HG03066 (cell line): ENCODE measurements around the gene OAS1.

Experiments used
- ATAC-seq: cut with Tn5 transposase; IDR thresholded peaks from one replicate; pipeline ENCODE4 v1.9.1; 2021; ENCODE audit warnings: low read depth; ENCODE audit not compliant: unreplicated experiment

The OAS1 gene

GRCh38 chr12:112906712-112907414, at the start of gene OAS1:
OAS1 (plus strand) TSS chr12:112906962; CDS start chr12:112907040, 78 bp downstream.
- peak; percentile 73 for ATAC-seq

- no peak for ATAC-seq
Measured at GRCh38 chr12:112859291-112859690, 47.5 kb upstream of the OAS1 start.

GRCh38 chr12:112860181-112860580, 46.6 kb upstream of the OAS1 start:
- no peak for ATAC-seq

GRCh38 chr12:112861284-112861683, 45.5 kb upstream of the OAS1 start:
- no peak for ATAC-seq

GRCh38 chr12:112862636-112863290, 44.0 kb upstream of the OAS1 start:
- ATAC-seq = no peak

GRCh38 chr12:112868459-112869041, 38.2 kb upstream of the OAS1 start:
- ATAC-seq = no peak

- ATAC-seq = no peak
Measured at GRCh38 chr12:112869091-112869490, 37.7 kb upstream of the OAS1 start.

GRCh38 chr12:112869778-112870177, 37.0 kb upstream of the OAS1 start:
- ATAC-seq = no peak

- no peak for ATAC-seq
Measured at GRCh38 chr12:112870267-112870980, 36.3 kb upstream of the OAS1 start.

- no peak for ATAC-seq
Measured at GRCh38 chr12:112875608-112876007, 31.2 kb upstream of the OAS1 start.

- no peak for ATAC-seq
Measured at GRCh38 chr12:112876506-112876905, 30.3 kb upstream of the OAS1 start.

- ATAC-seq = no peak
Measured at GRCh38 chr12:112877006-112877405, 29.8 kb upstream of the OAS1 start.

- no peak for ATAC-seq
Measured at GRCh38 chr12:112878488-112878887, 28.3 kb upstream of the OAS1 start.

GRCh38 chr12:112879191-112879705, 27.5 kb upstream of the OAS1 start:
- ATAC-seq = no peak

GRCh38 chr12:112881602-112882001, 25.2 kb upstream of the OAS1 start:
- ATAC-seq = no peak

- no peak for ATAC-seq
Measured at GRCh38 chr12:112885236-112885635, 21.5 kb upstream of the OAS1 start.

- ATAC-seq = no peak
Measured at GRCh38 chr12:112887550-112887949, 19.2 kb upstream of the OAS1 start.

GRCh38 chr12:112891093-112892024, 15.4 kb upstream of the OAS1 start:
- no peak for ATAC-seq

GRCh38 chr12:112892856-112893255, 13.9 kb upstream of the OAS1 start:
- no peak for ATAC-seq

GRCh38 chr12:112894128-112894527, 12.6 kb upstream of the OAS1 start:
- ATAC-seq = no peak
